ENCODE measurements around the gene ZNF480.
"Not testable (repeated sequence)": the region's sequence is repeated elsewhere in the genome, so short reads cannot be mapped to it uniquely, and the experiment has no call there.

Gene ZNF480

GRCh38 chr19:52277471-52277870 lies 19.5 kb upstream of the ZNF480 start:
- H3K27me3 ChIP-seq (ENCODE audit: control insufficient read depth in 5 of 5, insufficient read depth in 4 of 5, low read length in 5 of 5): no peaks in the 10 kb centered on the region
- peaks cover 0 to 17% (median 4%) of the 10 kb centered on the region in 5 donors for H3K36me3 ChIP-seq (ENCODE audit: control insufficient read depth in 5 of 5, insufficient read depth in 5 of 5, low read length in 5 of 5)
- no peak overlapping the region for H3K9ac ChIP-seq (ENCODE audit: low read length in 5 of 5)
- H3K9me3 ChIP-seq (ENCODE audit: control insufficient read depth in 5 of 5, low read length in 5 of 5): no peaks in the 10 kb centered on the region
- H3K4me3 ChIP-seq (ENCODE audit: low read depth in 1 of 5, low read length in 5 of 5): no peak overlapping the region
- H3K4me1 ChIP-seq (ENCODE audit: control insufficient read depth in 5 of 5, insufficient read depth in 5 of 5, low read length in 5 of 5): no peaks in the 10 kb centered on the region
- no peak overlapping the region for H3K27ac ChIP-seq (ENCODE audit: low read depth, low read length)

- Histone ChIP-seq H3K36me3 (ENCODE audit: control insufficient read depth in 5 of 5, insufficient read depth in 5 of 5, low read length in 5 of 5) (peaks cover 24 to 79% (median 57%) of the 10 kb centered on the region in 5 donors), H3K4me1 (ENCODE audit: control insufficient read depth in 5 of 5, insufficient read depth in 5 of 5, low read length in 5 of 5) (no peaks in the 10 kb centered on the region), H3K9ac (ENCODE audit: low read length in 5 of 5) (no peak overlapping the region), H3K4me3 (ENCODE audit: low read depth in 1 of 5, low read length in 5 of 5) (no peak overlapping the region), H3K27ac (ENCODE audit: low read depth, low read length) (no peak overlapping the region), H3K27me3 (ENCODE audit: control insufficient read depth in 5 of 5, insufficient read depth in 4 of 5, low read length in 5 of 5) (no peaks in the 10 kb centered on the region), H3K9me3 (ENCODE audit: control insufficient read depth in 5 of 5, low read length in 5 of 5) (no peaks in the 10 kb centered on the region)
Observed at GRCh38 chr19:52286256-52286655, 10.7 kb upstream of the ZNF480 start.

GRCh38 chr19:52291781-52292180 lies 5.2 kb upstream of the ZNF480 start:
- Histone ChIP-seq H3K27ac (ENCODE audit: low read depth, low read length) (no peak overlapping the region), H3K4me1 (ENCODE audit: control insufficient read depth in 5 of 5, insufficient read depth in 5 of 5, low read length in 5 of 5) (peaks cover 0 to 8% (median 6%) of the 10 kb centered on the region in 5 donors), H3K4me3 (ENCODE audit: low read depth in 1 of 5, low read length in 5 of 5) (no peak overlapping the region), H3K9me3 (ENCODE audit: control insufficient read depth in 5 of 5, low read length in 5 of 5) (no peaks in the 10 kb centered on the region), H3K27me3 (ENCODE audit: control insufficient read depth in 5 of 5, insufficient read depth in 4 of 5, low read length in 5 of 5) (no peaks in the 10 kb centered on the region), H3K9ac (ENCODE audit: low read length in 5 of 5) (no peak overlapping the region), H3K36me3 (ENCODE audit: control insufficient read depth in 5 of 5, insufficient read depth in 5 of 5, low read length in 5 of 5) (peaks cover 17 to 36% (median 23%) of the 10 kb centered on the region in 5 donors)

GRCh38 chr19:52292946-52293345 lies 4.0 kb upstream of the ZNF480 start:
- not testable (repeated sequence) for H3K4me3 ChIP-seq (ENCODE audit: low read depth in 1 of 5, low read length in 5 of 5); H3K27ac ChIP-seq (ENCODE audit: low read depth, low read length); H3K27me3 ChIP-seq (ENCODE audit: control insufficient read depth in 5 of 5, insufficient read depth in 4 of 5, low read length in 5 of 5); H3K9me3 ChIP-seq (ENCODE audit: control insufficient read depth in 5 of 5, low read length in 5 of 5); H3K9ac ChIP-seq (ENCODE audit: low read length in 5 of 5)
- Histone ChIP-seq H3K4me1 (ENCODE audit: control insufficient read depth in 5 of 5, insufficient read depth in 5 of 5, low read length in 5 of 5) (peaks cover 0 to 16% (median 13%) of the 10 kb centered on the region in 5 donors), H3K36me3 (ENCODE audit: control insufficient read depth in 5 of 5, insufficient read depth in 5 of 5, low read length in 5 of 5) (peaks cover 17 to 30% (median 23%) of the 10 kb centered on the region in 5 donors)

- H3K9me3 ChIP-seq (ENCODE audit: control insufficient read depth in 5 of 5, low read length in 5 of 5): peaks cover 0 to 7% (median 3%) of the 10 kb centered on the region in 5 donors
- peak overlapping the region; percentile 79 to 92 (median 81) for H3K4me3 ChIP-seq (ENCODE audit: low read depth in 1 of 5, low read length in 5 of 5)
- H3K36me3 ChIP-seq (ENCODE audit: control insufficient read depth in 5 of 5, insufficient read depth in 5 of 5, low read length in 5 of 5): peaks cover 12 to 20% (median 18%) of the 10 kb centered on the region in 5 donors
- H3K27me3 ChIP-seq (ENCODE audit: control insufficient read depth in 5 of 5, insufficient read depth in 4 of 5, low read length in 5 of 5): no peaks in the 10 kb centered on the region
- peak overlapping the region; percentile 53 to 83 (median 75) for H3K9ac ChIP-seq (ENCODE audit: low read length in 5 of 5)
- H3K4me1 ChIP-seq (ENCODE audit: control insufficient read depth in 5 of 5, insufficient read depth in 5 of 5, low read length in 5 of 5): peaks cover 0 to 19% (median 16%) of the 10 kb centered on the region in 5 donors
- H3K27ac ChIP-seq (ENCODE audit: low read depth, low read length): peak overlapping the region; percentile 70
Observed at GRCh38 chr19:52296400-52296772, 583 bp upstream of the ZNF480 start.

- peaks cover 0 to 19% (median 16%) of the 10 kb centered on the region in 5 donors for H3K4me1 ChIP-seq (ENCODE audit: control insufficient read depth in 5 of 5, insufficient read depth in 5 of 5, low read length in 5 of 5)
- peaks cover 0 to 14% (median 7%) of the 10 kb centered on the region in 5 donors for H3K9me3 ChIP-seq (ENCODE audit: control insufficient read depth in 5 of 5, low read length in 5 of 5)
Observed at GRCh38 chr19:52297601-52298364, 814 bp downstream of the ZNF480 start.

GRCh38 chr19:52307275-52307674 lies 10.3 kb downstream of the ZNF480 start:
- no peak overlapping the region for H3K9ac ChIP-seq (ENCODE audit: low read length in 5 of 5)
- no peaks in the 10 kb centered on the region for H3K4me1 ChIP-seq (ENCODE audit: control insufficient read depth in 5 of 5, insufficient read depth in 5 of 5, low read length in 5 of 5)
- H3K27me3 ChIP-seq (ENCODE audit: control insufficient read depth in 5 of 5, insufficient read depth in 4 of 5, low read length in 5 of 5): no peaks in the 10 kb centered on the region
- peak overlapping the region; percentile 39 to 70 (median 47) for H3K4me3 ChIP-seq (ENCODE audit: low read depth in 1 of 5, low read length in 5 of 5)
- peaks cover 36 to 67% (median 54%) of the 10 kb centered on the region in 5 donors for H3K36me3 ChIP-seq (ENCODE audit: control insufficient read depth in 5 of 5, insufficient read depth in 5 of 5, low read length in 5 of 5)
- peaks cover 56 to 83% (median 76%) of the 10 kb centered on the region in 5 donors for H3K9me3 ChIP-seq (ENCODE audit: control insufficient read depth in 5 of 5, low read length in 5 of 5)
- no peak overlapping the region for H3K27ac ChIP-seq (ENCODE audit: low read depth, low read length)

More at GRCh38 chr19:52297601-52298364, 814 bp downstream of the ZNF480 start:
- peak overlapping the region; percentile 84 to 93 (median 87) for H3K9ac ChIP-seq (ENCODE audit: low read length in 5 of 5)
- H3K4me3 ChIP-seq (ENCODE audit: low read depth in 1 of 5, low read length in 5 of 5): peak overlapping the region; percentile 88 to 96 (median 94)
- H3K27ac ChIP-seq (ENCODE audit: low read depth, low read length): peak overlapping the region; percentile 89
- peaks cover 23 to 28% (median 26%) of the 10 kb centered on the region in 5 donors for H3K36me3 ChIP-seq (ENCODE audit: control insufficient read depth in 5 of 5, insufficient read depth in 5 of 5, low read length in 5 of 5)
- H3K27me3 ChIP-seq (ENCODE audit: control insufficient read depth in 5 of 5, insufficient read depth in 4 of 5, low read length in 5 of 5): no peaks in the 10 kb centered on the region

GRCh38 chr19:52322429-52322828 lies 25.5 kb downstream of the ZNF480 start:
- H3K4me1 ChIP-seq (ENCODE audit: control insufficient read depth in 5 of 5, insufficient read depth in 5 of 5, low read length in 5 of 5): no peaks in the 10 kb centered on the region
- peak overlapping the region; percentile 36 to 56 (median 47) for H3K4me3 ChIP-seq (ENCODE audit: low read depth in 1 of 5, low read length in 5 of 5)
- peaks cover 44 to 58% (median 47%) of the 10 kb centered on the region in 5 donors for H3K36me3 ChIP-seq (ENCODE audit: control insufficient read depth in 5 of 5, insufficient read depth in 5 of 5, low read length in 5 of 5)
- H3K27ac ChIP-seq (ENCODE audit: low read depth, low read length): no peak overlapping the region
- H3K9ac ChIP-seq (ENCODE audit: low read length in 5 of 5): no peak overlapping the region
- H3K9me3 ChIP-seq (ENCODE audit: control insufficient read depth in 5 of 5, low read length in 5 of 5): peaks cover 83 to 98% (median 94%) of the 10 kb centered on the region in 5 donors
- H3K27me3 ChIP-seq (ENCODE audit: control insufficient read depth in 5 of 5, insufficient read depth in 4 of 5, low read length in 5 of 5): no peaks in the 10 kb centered on the region

GRCh38 chr19:52331757-52332156 lies 34.8 kb downstream of the ZNF480 start:
- Histone ChIP-seq H3K9me3 (ENCODE audit: control insufficient read depth in 5 of 5, low read length in 5 of 5) (peaks cover 36 to 84% (median 71%) of the 10 kb centered on the region in 5 donors), H3K36me3 (ENCODE audit: control insufficient read depth in 5 of 5, insufficient read depth in 5 of 5, low read length in 5 of 5) (no peaks in the 10 kb centered on the region), H3K9ac (ENCODE audit: low read length in 5 of 5) (no peak overlapping the region), H3K27me3 (ENCODE audit: control insufficient read depth in 5 of 5, insufficient read depth in 4 of 5, low read length in 5 of 5) (no peaks in the 10 kb centered on the region), H3K27ac (ENCODE audit: low read depth, low read length) (no peak overlapping the region), H3K4me1 (ENCODE audit: control insufficient read depth in 5 of 5, insufficient read depth in 5 of 5, low read length in 5 of 5) (peaks cover 0 to 9% (median 6%) of the 10 kb centered on the region in 5 donors), H3K4me3 (ENCODE audit: low read depth in 1 of 5, low read length in 5 of 5) (peak overlapping the region; percentile 19 to 48 (median 44))

- H3K9me3 ChIP-seq (ENCODE audit: control insufficient read depth in 5 of 5, low read length in 5 of 5): peaks cover 20 to 54% (median 40%) of the 10 kb centered on the region in 5 donors
- H3K4me3 ChIP-seq (ENCODE audit: low read depth in 1 of 5, low read length in 5 of 5): peak overlapping the region; percentile 88 to 95 (median 89)
- no peak overlapping the region for H3K27ac ChIP-seq (ENCODE audit: low read depth, low read length)
- H3K4me1 ChIP-seq (ENCODE audit: control insufficient read depth in 5 of 5, insufficient read depth in 5 of 5, low read length in 5 of 5): peaks cover 0 to 15% (median 10%) of the 10 kb centered on the region in 5 donors
- peak overlapping the region in 2 of 5 donors; percentile 88 to 92 for H3K9ac ChIP-seq (ENCODE audit: low read length in 5 of 5)
- no peaks in the 10 kb centered on the region for H3K36me3 ChIP-seq (ENCODE audit: control insufficient read depth in 5 of 5, insufficient read depth in 5 of 5, low read length in 5 of 5)
- no peaks in the 10 kb centered on the region for H3K27me3 ChIP-seq (ENCODE audit: control insufficient read depth in 5 of 5, insufficient read depth in 4 of 5, low read length in 5 of 5)
Observed at GRCh38 chr19:52335768-52336116, 38.8 kb downstream of the ZNF480 start.

All from subcutaneous abdominal adipose tissue (tissue), 5 donors.